ENCODE data around the gene GARNL3.

DNA sequence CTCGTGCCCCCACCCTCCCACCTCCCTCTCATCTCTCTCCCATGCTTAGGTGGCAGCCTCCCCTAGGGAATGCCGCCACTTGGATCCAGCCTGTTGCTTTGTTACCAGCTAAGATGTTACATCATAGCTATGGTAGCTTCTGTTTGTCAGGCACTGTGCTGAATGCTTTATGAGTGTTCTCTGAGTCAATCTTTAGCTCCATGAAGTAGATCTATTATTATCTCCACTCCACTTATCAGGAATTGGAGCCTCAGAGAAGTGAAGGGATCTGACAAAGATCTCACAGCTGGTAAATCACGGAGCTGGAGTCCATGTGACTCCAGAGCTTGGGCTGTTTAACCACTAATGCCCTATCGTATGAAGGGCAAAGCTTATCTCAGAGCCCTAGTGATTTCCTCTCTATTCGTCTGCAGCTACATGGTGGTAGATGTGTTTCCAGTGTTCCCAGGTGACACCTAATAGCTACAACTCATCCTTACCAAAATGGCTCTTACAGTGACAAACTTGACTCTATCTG, 54.1 kb downstream of the GARNL3 start:
- TF ChIP-seq CTCF (IDR thresholded peaks at IDR 0.05; ENCODE audit: insufficient read depth, low read depth, low read length) (no peak), EZH2 (IDR thresholded peaks at IDR 0.05; ENCODE audit: insufficient read depth, low read length) (no peak)

All from astrocyte (in vitro differentiated cells and primary cell).